ENCODE data around the gene OR10H5. TPM values are rescaled to one million over a fixed set of nuclear protein-coding genes. Genes with fewer than 3 reads are reported as not detected.

OR10H5 gene
- total and polyA plus RNA-seq, 4 experiments from 2014 or later: not detected

DNA sequence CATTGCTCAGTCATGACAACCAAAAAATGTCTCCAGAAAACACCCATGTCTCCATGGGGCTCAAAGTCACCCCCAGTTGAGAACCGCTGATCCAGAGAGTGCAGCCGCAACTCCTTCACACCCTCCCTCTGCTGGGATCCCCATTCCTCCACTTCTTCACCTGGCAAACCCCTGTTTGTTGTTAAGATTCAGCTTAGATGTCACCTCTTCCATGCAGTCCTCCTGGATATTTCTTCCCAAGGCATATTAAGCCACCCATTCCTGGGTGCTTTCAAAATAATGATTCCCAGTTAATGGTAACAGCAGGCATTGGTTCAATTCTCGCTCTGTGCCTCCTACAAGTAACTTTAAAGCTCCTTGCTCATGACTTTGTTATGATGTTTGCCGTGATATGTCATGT, 24.0 kb downstream of the OR10H5 start:
- H3K27ac ChIP-seq (ENCODE audit: low read depth, low read length): no peak overlapping the region
- ChIA-PET CTCF (ENCODE audit: partially characterized antibody) (interaction anchor here (0.5 to 3.7 kb wide), 19 partner anchors 10 to 505 kb away, joined by 3 to 33 read pairs (median 3); partner anchors contain the start of genes FAM32A and HSH2D), POLR2A (ENCODE audit: partially characterized antibody) (interaction anchor here (0.6 to 2.2 kb wide), 2 partner anchors 25 to 248 kb away, joined by 4 to 9 read pairs; no protein-coding TSS in a partner anchor)
- Mint-ChIP-seq H3K36me3 (no peaks in the 10 kb centered on the region), H3K27me3 (peaks cover 8 to 17% of the 10 kb centered on the region in 2 donors), H3K4me3 (no peak overlapping the region), H3K4me1 (peaks cover 6 to 24% (median 14%) of the 10 kb centered on the region in 4 donors), H3K27ac (no peak overlapping the region), H3K9me3 (no peaks in the 10 kb centered on the region)
- H3K27me3 ChIP-seq (ENCODE audit: insufficient read depth, low read length): no peaks in the 10 kb centered on the region
- H3K4me1 ChIP-seq (ENCODE audit: insufficient read depth, low read length): peaks cover 11% of the 10 kb centered on the region
- no peak overlapping the region for H3K4me3 ChIP-seq (ENCODE audit: low read length in 2 of 2)
- intact Hi-C loops (cut with micrococcal nuclease): loop anchor here (10.0 kb wide), 1 partner anchor 233 kb away; no protein-coding TSS in a partner anchor
- no peaks in the 10 kb centered on the region for H3K9me3 ChIP-seq (ENCODE audit: control insufficient read depth in 1 of 2, low read length in 2 of 2)
- DNase-seq: no peak
- H3K36me3 ChIP-seq (ENCODE audit: insufficient read depth, low read length): no peaks in the 10 kb centered on the region

DNA sequence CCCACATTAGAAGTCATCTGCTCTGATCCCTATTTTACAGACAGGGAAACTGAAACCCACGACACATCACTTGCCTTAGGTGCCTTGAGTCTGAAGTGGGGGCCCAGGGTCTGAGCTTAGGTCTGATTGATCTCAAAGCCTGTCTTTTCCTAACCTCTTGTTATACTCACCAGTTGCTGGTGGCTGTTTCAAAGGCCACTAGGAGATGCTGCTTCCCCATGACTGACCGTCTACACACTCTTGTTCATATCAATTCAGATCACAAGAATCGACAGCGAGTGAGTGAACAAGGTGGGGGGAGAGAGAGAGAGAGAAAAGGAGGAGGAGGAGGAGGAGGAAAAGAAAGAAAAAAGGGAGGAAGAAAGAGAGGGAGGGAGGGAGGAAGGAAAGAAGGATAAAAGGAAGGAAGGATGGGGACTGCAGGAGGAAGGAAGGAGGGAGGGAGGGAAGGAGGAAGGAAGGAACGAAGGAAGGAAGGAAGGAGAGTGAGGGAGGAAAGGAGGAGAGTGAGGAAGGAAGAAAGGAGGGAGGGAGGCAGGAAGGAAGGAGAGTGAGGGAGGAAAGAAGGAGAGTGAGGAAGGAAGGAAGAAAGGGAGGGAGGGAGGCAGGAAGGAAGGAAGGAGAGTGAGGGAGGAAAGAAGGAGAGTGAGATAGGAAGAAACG, 24.7 kb downstream of the OR10H5 start:
- peak; percentile 35 to 65 (median 46) for DNase-seq
- H3K9me3 Mint-ChIP-seq: no peaks in the 10 kb centered on the region
- Histone ChIP-seq H3K27me3 (ENCODE audit: insufficient read depth, low read length) (no peaks in the 10 kb centered on the region), H3K36me3 (ENCODE audit: insufficient read depth, low read length) (no peaks in the 10 kb centered on the region), H3K9me3 (ENCODE audit: control insufficient read depth in 1 of 2, low read length in 2 of 2) (no peaks in the 10 kb centered on the region), H3K4me1 (ENCODE audit: insufficient read depth, low read length) (peaks cover 11% of the 10 kb centered on the region), H3K4me3 (ENCODE audit: low read length in 2 of 2) (no peak overlapping the region), H3K27ac (ENCODE audit: low read depth, low read length) (no peak overlapping the region)
- intact Hi-C loops (cut with micrococcal nuclease): loop anchor here (1.0 to 10.0 kb wide), 3 partner anchors 57 to 371 kb away; no protein-coding TSS in a partner anchor
- H3K36me3 Mint-ChIP-seq: no peaks in the 10 kb centered on the region
- peaks cover 6 to 24% (median 14%) of the 10 kb centered on the region in 4 donors for H3K4me1 Mint-ChIP-seq
- H3K27me3 Mint-ChIP-seq: peaks cover 8 to 17% of the 10 kb centered on the region in 2 donors
- ChIA-PET POLR2A (ENCODE audit: partially characterized antibody) (interaction anchor here (0.6 to 2.2 kb wide), 3 partner anchors 24 to 247 kb away, joined by 4 to 9 read pairs (median 5); no protein-coding TSS in a partner anchor), CTCF (ENCODE audit: partially characterized antibody) (interaction anchor here (0.7 to 3.7 kb wide), 17 partner anchors 9 to 506 kb away, joined by 3 to 33 read pairs (median 3); partner anchors contain the start of genes FAM32A and HSH2D)
- peak overlapping the region in 4 of 8 donors; percentile 22 to 77 (median 43) for H3K4me3 Mint-ChIP-seq
- peak overlapping the region in 4 of 7 donors; percentile 8 to 87 (median 58) for H3K27ac Mint-ChIP-seq

DNA sequence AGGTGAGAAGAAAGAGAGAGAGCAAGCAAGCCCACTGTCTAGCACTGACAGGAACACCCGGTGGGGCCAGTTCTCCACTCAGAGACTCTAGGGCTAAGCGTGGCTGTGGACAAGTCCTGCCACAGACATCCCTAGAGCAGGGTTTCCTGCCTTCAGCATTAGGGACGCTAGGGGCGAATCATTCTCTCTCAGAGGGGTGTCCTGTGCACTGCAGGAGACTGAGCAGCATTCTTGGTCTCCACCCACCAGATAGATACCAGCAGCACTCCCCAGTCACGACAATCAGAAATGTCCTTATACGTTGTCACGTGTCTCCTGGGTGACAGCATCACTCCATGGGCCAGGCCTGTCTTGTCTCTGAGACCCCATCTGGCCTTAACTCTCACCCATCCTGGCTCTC, 26.5 kb downstream of the OR10H5 start:
- H3K9me3 Mint-ChIP-seq: no peaks in the 10 kb centered on the region
- H3K36me3 Mint-ChIP-seq: no peaks in the 10 kb centered on the region
- no peaks in the 10 kb centered on the region for H3K9me3 ChIP-seq (ENCODE audit: control insufficient read depth in 1 of 2, low read length in 2 of 2)
- ChIA-PET CTCF (ENCODE audit: partially characterized antibody) (no interaction called here), POLR2A (ENCODE audit: partially characterized antibody) (no interaction called here)
- no peaks in the 10 kb centered on the region for H3K36me3 ChIP-seq (ENCODE audit: insufficient read depth, low read length)
- no peak overlapping the region for H3K4me3 ChIP-seq (ENCODE audit: low read length in 2 of 2)
- intact Hi-C loops (cut with micrococcal nuclease): loop anchor here (2.0 to 10.0 kb wide), 2 partner anchors 231 to 369 kb away; no protein-coding TSS in a partner anchor
- peaks cover 11% of the 10 kb centered on the region for H3K4me1 ChIP-seq (ENCODE audit: insufficient read depth, low read length)
- H3K27me3 Mint-ChIP-seq: peaks cover 7 to 15% of the 10 kb centered on the region in 2 donors
- H3K27me3 ChIP-seq (ENCODE audit: insufficient read depth, low read length): no peaks in the 10 kb centered on the region
- no peak overlapping the region for H3K4me3 Mint-ChIP-seq
- DNase-seq: no peak
- H3K4me1 Mint-ChIP-seq: peaks cover 6 to 24% (median 14%) of the 10 kb centered on the region in 4 donors
- peak overlapping the region in 4 of 7 donors; percentile 14 to 83 (median 60) for H3K27ac Mint-ChIP-seq
- H3K27ac ChIP-seq (ENCODE audit: low read depth, low read length): no peak overlapping the region

DNA sequence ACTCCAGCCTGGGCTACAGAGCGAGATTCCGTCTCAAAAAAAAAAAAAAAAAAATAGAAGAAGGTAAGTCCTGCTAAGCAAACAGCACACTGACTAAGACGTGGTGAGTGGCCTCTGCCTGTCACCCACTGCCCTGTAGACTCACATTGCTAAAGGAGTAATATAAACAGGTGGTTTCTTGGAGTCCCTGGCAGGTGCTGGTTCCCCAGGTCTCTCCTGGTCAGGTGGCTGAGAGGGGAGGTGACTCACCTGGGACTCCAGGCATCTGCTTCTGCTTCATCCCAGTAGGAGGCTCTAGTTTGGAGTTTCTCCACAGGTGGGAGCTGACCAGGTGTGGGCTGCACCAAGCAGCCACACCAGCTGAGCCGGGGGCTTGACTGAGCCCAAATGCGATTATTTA, 27.8 kb downstream of the OR10H5 start, which contains the start of gene OR10H1:
TSS of gene OR10H1 (minus strand) at position 359 of the 400 bp plus-strand sequence. CDS start 7,627 bp downstream, outside the sequence.
- ChIA-PET CTCF (ENCODE audit: partially characterized antibody) (no interaction called here), POLR2A (ENCODE audit: partially characterized antibody) (interaction anchor here (0.8 kb wide), 1 partner anchor 21 kb away, joined by 3 read pairs; no protein-coding TSS in a partner anchor)
- peak within 1 kb of the TSS in 1 of 7 donors; percentile 17 for H3K27ac Mint-ChIP-seq
- no peak within 1 kb of the TSS for H3K4me3 ChIP-seq (ENCODE audit: low read length in 2 of 2)
- no peaks in the 10 kb centered on the region for H3K9me3 Mint-ChIP-seq
- no peaks in the 10 kb centered on the region for H3K36me3 Mint-ChIP-seq
- H3K4me1 Mint-ChIP-seq: peaks cover 8 to 24% (median 15%) of the 10 kb centered on the region in 4 donors
- peaks cover 11% of the 10 kb centered on the region for H3K4me1 ChIP-seq (ENCODE audit: insufficient read depth, low read length)
- H3K36me3 ChIP-seq (ENCODE audit: insufficient read depth, low read length): no peaks in the 10 kb centered on the region
- H3K4me3 Mint-ChIP-seq: no peak within 1 kb of the TSS
- no peak for DNase-seq
- H3K27ac ChIP-seq (ENCODE audit: low read depth, low read length): no peak within 1 kb of the TSS
- no peaks in the 10 kb centered on the region for H3K27me3 ChIP-seq (ENCODE audit: insufficient read depth, low read length)
- intact Hi-C loops (cut with micrococcal nuclease): loop anchor here (10.0 kb wide), 1 partner anchor 229 kb away; no protein-coding TSS in a partner anchor
- H3K9me3 ChIP-seq (ENCODE audit: control insufficient read depth in 1 of 2, low read length in 2 of 2): no peaks in the 10 kb centered on the region
- H3K27me3 Mint-ChIP-seq: peaks cover 7 to 13% of the 10 kb centered on the region in 2 donors

DNA sequence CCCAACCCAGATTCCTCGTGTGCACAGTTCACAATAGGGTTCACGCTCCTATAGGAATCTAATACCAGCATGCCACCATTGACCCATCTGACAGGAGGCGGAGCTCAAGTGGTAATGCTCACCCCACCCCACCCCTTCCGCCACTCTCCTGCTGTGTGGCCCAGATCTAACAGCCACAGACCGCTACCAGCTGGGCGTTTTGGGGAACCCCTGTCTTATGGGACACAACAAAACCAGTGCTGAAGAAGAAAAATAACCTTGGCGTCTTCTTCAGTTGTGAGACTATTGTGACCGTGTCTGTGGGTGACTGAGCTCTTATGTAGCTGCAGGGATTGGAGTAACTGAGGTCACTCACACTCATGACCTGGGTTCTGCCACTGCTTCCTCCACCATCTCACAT, 33.2 kb downstream of the OR10H5 start:
- ChIA-PET POLR2A (ENCODE audit: partially characterized antibody) (interaction anchor here (1.0 kb wide), 1 partner anchor 16 kb away, joined by 4 read pairs; no protein-coding TSS in a partner anchor), CTCF (ENCODE audit: partially characterized antibody) (interaction anchor here (1.0 to 1.2 kb wide), 3 partner anchors 9 to 240 kb away, joined by 3 to 4 read pairs (median 4); no protein-coding TSS in a partner anchor)
- no peaks in the 10 kb centered on the region for H3K9me3 Mint-ChIP-seq
- DNase-seq: peak in 1 of 5 donors; percentile 32
- Histone ChIP-seq H3K4me1 (ENCODE audit: insufficient read depth, low read length) (no peaks in the 10 kb centered on the region), H3K4me3 (ENCODE audit: low read length in 2 of 2) (no peak overlapping the region), H3K27me3 (ENCODE audit: insufficient read depth, low read length) (no peaks in the 10 kb centered on the region), H3K27ac (ENCODE audit: low read depth, low read length) (no peak overlapping the region), H3K36me3 (ENCODE audit: insufficient read depth, low read length) (no peaks in the 10 kb centered on the region), H3K9me3 (ENCODE audit: control insufficient read depth in 1 of 2, low read length in 2 of 2) (no peaks in the 10 kb centered on the region)
- H3K4me1 Mint-ChIP-seq: peaks cover 0 to 2% (median under 1%) of the 10 kb centered on the region in 4 donors
- intact Hi-C loops (cut with micrococcal nuclease): no loop called here
- H3K36me3 Mint-ChIP-seq: no peaks in the 10 kb centered on the region
- no peak overlapping the region for H3K27ac Mint-ChIP-seq
- H3K27me3 Mint-ChIP-seq: no peaks in the 10 kb centered on the region
- H3K4me3 Mint-ChIP-seq: no peak overlapping the region

DNA sequence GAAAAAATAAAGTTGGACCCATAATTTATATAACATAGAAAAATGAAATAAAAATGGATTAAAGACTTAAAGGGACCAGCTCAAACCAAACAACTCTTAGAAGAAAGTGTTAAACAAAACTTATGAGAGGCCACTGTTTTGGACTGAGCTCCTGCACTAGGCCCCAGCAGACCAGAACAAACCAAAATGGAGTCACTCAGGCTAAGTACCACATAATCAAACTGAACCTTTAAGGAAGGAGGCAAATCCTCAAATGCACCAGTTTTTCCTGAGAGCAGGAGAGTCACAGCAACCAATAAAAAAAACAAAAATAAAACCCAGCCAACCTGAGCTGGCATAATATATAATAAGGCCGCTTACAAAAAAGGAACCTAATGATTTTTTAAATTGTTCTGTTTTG, 38.3 kb downstream of the OR10H5 start:
- Histone ChIP-seq H3K4me3 (ENCODE audit: low read length in 2 of 2) (no peak overlapping the region), H3K27ac (ENCODE audit: low read depth, low read length) (no peak overlapping the region), H3K36me3 (ENCODE audit: insufficient read depth, low read length) (no peaks in the 10 kb centered on the region), H3K4me1 (ENCODE audit: insufficient read depth, low read length) (no peaks in the 10 kb centered on the region), H3K27me3 (ENCODE audit: insufficient read depth, low read length) (no peaks in the 10 kb centered on the region), H3K9me3 (ENCODE audit: control insufficient read depth in 1 of 2, low read length in 2 of 2) (no peaks in the 10 kb centered on the region)
- ChIA-PET POLR2A (ENCODE audit: partially characterized antibody) (no interaction called here), CTCF (ENCODE audit: partially characterized antibody) (interaction anchor here (1.7 to 1.8 kb wide), 2 partner anchors 9 to 14 kb away, joined by 3 to 5 read pairs; no protein-coding TSS in a partner anchor)
- Mint-ChIP-seq H3K27ac (peak overlapping the region in 1 of 7 donors; percentile 84), H3K27me3 (no peaks in the 10 kb centered on the region), H3K9me3 (no peaks in the 10 kb centered on the region), H3K4me3 (no peak overlapping the region), H3K36me3 (no peaks in the 10 kb centered on the region), H3K4me1 (peaks cover 0 to 3% (median 0%) of the 10 kb centered on the region in 4 donors)
- intact Hi-C loops (cut with micrococcal nuclease): no loop called here
- DNase-seq: no peak

DNA sequence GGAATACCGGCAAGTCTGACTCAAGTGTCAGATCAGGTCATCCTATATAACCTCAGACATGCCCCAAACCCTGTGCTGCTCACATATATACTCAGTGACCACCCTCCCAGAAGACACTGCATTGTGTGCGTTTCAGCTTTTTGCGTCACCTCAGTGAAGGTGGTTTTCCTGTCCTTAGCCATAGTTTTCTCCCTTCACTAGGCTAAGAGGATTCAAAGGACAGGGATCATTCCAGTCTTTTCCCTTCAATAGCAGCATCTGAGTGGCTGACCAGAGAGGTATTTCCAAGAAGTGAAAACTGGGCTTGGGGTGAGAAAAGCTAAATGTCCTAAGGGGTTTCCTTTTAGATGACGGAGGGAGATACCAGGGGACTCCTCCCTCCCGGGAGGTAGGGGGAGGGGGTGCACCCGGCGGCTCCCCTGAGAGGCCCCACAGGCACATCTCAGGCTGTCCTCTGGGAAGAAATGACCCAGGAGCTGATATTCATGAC, 40.7 kb downstream of the OR10H5 start:
- Mint-ChIP-seq H3K4me3 (no peak overlapping the region), H3K27me3 (no peaks in the 10 kb centered on the region), H3K36me3 (no peaks in the 10 kb centered on the region), H3K9me3 (no peaks in the 10 kb centered on the region), H3K4me1 (peaks cover 0 to 3% (median 0%) of the 10 kb centered on the region in 4 donors), H3K27ac (no peak overlapping the region)
- Histone ChIP-seq H3K4me1 (ENCODE audit: insufficient read depth, low read length) (no peaks in the 10 kb centered on the region), H3K4me3 (ENCODE audit: low read length in 2 of 2) (no peak overlapping the region), H3K36me3 (ENCODE audit: insufficient read depth, low read length) (no peaks in the 10 kb centered on the region), H3K27me3 (ENCODE audit: insufficient read depth, low read length) (no peaks in the 10 kb centered on the region), H3K27ac (ENCODE audit: low read depth, low read length) (no peak overlapping the region), H3K9me3 (ENCODE audit: control insufficient read depth in 1 of 2, low read length in 2 of 2) (no peaks in the 10 kb centered on the region)
- DNase-seq: no peak
- intact Hi-C loops (cut with micrococcal nuclease): no loop called here
- ChIA-PET CTCF (ENCODE audit: partially characterized antibody) (no interaction called here), POLR2A (ENCODE audit: partially characterized antibody) (interaction anchor here (1.2 kb wide), 1 partner anchor 9 kb away, joined by 4 read pairs; no protein-coding TSS in a partner anchor)
